Epithelial cell of umbilical artery (primary cell): ENCODE data around the gene GDPGP1. TPM values are rescaled to one million over a fixed set of nuclear protein-coding genes. Genes with fewer than 3 reads are reported as not detected.

Source experiments
- total RNA-seq: library from RNA; depleted of rRNA; stranded (reverse); fragments of >200 nt; gene quantifications from 2 replicates; pipeline ENCODE4 v1.2.3, GENCODE V29; 2014

The GDPGP1 gene, protein sequence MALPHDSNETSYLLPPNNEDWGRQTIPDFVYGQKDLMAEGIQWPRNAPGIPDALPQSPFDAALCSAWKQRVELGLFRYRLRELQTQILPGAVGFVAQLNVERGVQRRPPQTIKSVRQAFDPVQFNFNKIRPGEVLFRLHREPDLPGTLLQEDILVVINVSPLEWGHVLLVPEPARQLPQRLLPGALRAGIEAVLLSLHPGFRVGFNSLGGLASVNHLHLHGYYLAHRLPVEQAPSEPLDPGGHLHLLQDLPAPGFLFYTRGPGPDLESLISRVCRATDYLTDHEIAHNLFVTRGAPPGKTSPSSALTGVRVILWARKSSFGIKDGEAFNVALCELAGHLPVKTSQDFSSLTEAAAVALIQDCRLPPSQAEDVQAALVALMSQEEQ
- total RNA-seq: 7.8 and 8.8 TPM in 2 replicates

DNA sequence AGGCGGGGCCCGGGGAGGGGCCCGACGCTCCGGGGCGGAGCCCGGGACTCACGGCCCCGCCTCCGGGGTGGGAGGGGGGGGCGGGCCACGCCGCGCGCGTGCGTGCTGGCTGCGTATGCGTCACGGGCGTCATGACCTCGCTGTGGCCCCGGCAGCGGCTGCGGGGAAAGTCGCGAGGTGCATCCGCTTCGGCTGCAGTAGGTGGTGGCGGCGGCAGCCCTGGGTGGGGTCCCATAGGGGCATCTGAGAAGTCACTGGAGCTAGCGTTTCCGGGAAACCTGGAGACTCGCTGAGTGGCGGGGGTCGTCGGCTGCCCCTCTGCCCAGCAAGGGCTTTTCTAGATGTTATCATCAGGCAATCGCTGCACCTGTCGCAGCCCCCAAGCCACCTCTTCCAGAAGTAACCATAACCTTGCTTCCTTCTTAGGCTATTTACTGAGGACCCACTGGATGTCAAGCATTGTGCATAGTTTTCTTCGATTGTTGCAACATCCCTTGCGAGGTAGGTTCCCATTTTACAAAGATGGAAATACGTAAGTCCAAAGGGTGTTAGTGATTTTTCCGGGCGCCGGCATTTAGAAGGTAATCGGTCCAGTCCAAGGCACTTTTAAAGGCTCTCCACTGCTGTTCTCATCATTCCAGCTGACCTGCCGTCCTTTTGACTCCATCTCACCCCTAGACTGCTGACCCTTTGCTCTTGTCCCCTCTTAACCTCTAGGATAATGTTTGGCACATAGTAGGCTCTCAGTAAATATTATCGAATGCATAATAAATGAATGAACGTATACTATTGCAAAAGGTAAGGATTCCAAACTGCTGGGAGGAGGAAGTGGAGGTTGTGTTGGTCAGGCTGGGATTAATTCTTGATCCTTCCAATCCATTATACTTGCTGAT lies at the start of gene GDPGP1:
GDPGP1 (plus strand) TSS at position 114 of the 893 bp plus-strand sequence. CDS start 6,700 bp downstream, outside the sequence.

DNA sequence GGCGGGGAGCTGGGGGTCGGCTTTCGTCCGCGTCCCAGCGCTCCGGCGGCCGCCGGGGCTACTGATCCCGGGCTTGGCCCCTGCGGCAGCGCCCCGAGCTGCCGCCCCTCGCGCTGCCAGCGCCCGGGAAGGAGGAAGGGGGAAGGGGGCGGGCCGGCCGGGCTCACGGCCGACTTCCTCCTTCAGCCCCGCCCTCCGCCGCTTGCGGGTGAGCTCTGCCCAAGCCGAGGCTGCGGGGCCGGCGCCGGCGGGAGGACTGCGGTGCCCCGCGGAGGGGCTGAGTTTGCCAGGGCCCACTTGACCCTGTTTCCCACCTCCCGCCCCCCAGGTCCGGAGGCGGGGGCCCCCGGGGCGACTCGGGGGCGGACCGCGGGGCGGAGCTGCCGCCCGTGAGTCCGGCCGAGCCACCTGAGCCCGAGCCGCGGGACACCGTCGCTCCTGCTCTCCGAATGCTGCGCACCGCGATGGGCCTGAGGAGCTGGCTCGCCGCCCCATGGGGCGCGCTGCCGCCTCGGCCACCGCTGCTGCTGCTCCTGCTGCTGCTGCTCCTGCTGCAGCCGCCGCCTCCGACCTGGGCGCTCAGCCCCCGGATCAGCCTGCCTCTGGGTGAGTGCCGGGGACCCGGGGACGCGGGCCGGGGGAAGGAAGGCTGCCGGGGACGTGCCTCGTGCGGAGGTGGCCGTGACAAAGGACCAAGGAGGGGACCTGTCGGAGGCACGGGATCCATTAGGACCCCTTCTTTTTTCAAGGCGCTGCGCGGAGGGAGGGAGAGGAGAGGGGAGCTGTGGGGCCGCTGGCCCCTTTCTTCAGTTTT lies 32.7 kb upstream of the GDPGP1 start, which contains the start of gene SEMA4B:
SEMA4B (plus strand) TSS at position 201 of the 814 bp plus-strand sequence; CDS start at position 450, 249 bp downstream.

DNA sequence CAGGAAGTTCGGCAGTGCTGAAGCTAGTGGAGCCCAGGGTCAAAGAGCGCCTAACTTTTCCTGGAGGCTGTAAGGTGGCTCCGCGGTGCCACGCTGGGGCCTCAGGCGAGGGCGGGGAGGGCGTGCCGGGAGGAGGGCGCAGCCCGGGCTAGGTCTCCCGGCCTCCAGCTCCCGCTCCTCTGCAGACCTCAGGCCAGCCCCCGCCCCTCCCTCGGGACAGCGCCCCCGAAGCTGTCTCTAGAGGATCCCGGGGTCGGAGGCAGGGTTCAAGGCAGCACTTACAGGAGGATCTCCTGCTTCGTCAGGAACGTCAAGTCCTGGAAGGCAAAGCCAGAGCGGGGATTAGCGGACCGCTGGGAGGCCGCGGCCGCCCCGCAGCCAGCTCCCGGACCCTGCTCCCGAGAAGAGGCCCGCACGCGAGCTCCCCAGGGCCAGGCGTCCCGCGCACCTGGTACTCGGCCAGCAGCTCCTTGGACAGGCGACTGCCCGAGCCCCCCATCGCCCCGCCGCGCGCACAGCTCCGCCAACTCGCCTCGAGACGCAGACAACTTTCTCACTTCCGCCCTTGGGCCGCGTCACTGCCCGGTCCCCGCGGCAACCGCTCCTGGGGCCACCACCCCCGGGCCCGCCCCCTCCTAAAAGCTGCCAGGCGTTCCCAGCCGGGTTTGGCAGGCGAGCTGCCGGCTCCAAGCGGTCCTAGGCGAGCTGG lies 468 bp upstream of the GDPGP1 start, which contains the start of gene CIB1:
CIB1 (minus strand) TSS at position 555 of the 709 bp plus-strand sequence; CDS start at position 499, 56 bp downstream.

DNA sequence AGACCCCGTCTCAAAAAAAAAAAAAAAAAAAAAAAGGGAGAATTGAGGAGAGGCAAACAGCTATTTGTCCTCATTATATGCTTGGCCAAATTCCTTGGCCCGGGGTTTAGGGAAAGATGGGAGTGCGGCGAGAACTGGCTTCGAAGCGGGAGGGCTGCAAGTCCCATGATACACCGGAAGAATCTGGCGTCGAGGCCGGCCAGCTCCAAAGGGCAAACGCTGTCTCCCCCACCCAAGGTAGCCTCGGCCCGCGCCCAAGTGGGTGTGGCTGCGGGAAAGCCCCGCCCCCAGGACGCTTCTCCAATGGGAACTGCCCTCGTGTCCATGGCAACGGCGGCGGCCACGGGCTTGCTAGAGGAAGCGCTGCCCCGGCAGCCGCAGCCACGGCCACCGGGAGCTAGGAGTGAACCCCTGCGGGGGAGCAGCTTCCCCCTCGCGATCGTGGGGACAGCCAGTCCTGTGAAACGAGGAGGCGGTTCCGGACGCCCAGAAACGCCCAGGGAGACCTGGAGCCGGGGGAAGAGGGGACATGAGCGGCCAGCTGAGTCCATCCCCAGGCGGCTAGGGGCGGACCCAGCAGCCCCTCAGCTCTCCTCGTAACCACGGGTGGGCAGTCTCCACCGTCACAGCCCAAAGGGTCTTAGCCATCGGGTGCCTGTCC lies 15.3 kb downstream of the GDPGP1 start, which contains the start of gene TTLL13:
TTLL13 (plus strand) TSS at position 354 of the 661 bp plus-strand sequence. CDS start 1,075 bp downstream, outside the sequence.

DNA sequence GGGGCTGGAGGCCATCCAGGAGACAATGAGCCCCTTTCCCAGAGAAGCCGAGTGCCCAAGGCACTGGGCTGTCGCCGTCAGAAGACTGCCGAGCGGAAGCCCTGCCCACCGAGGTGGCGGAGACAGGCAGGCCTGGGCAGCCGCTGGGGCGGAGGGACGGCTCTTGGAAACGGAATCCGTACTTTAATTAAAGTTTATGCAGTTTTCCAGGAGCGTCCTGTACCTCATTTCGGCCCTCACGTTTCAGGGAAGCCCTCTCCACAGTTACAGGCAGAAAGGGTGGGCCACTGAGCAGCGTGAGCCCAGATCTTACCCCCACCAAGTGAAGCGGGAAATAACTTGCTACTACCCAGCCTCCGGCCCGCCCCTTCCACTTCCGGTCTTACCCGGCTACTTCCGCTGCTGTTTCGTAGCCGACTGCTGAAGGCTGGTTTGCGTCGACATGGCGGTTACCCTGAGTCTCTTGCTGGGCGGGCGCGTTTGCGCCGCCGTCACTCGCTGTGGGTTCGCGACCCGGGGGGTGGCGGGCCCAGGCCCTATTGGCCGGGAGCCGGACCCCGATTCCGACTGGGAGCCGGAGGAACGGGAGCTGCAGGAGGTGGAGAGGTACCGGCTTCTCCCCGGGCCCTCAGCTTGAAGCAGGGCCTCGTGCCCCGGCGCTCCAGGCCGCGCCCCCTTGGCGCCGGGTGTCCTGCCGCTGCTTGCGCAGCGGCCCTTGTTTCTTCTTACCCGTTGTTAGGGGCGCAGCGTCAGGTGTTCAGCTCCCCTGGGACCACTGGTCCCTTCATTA lies 31.5 kb downstream of the GDPGP1 start, which contains the start of gene NGRN:
NGRN (plus strand) TSS at position 402 of the 790 bp plus-strand sequence; CDS start at position 443, 41 bp downstream.

Other genes with a start within 250 kb of the GDPGP1 start
- 7.4 and 12.3 TPM in 2 replicates for gene ZNF710, start 232.9 kb upstream of the GDPGP1 start, total RNA-seq
- 65.4 and 130 TPM in 2 replicates for gene IDH2, start 131.7 kb upstream of the GDPGP1 start, total RNA-seq
- 10.5 and 11.0 TPM in 2 replicates for gene SEMA4B, start 32.9 kb upstream of the GDPGP1 start, total RNA-seq
- gene CIB1, start 268 bp upstream of the GDPGP1 start, total RNA-seq: 13.7 and 61.7 TPM in 2 replicates
- gene TTLL13, start 15.3 kb downstream of the GDPGP1 start, total RNA-seq: 0.15 TPM in 1 of 2 replicates, not detected in the other
- gene NGRN, start 31.5 kb downstream of the GDPGP1 start, total RNA-seq: 53.5 and 77.3 TPM in 2 replicates
- gene ZNF774, start 118.1 kb downstream of the GDPGP1 start, total RNA-seq: 0.97 and 3.8 TPM in 2 replicates
- 108 and 176 TPM in 2 replicates for gene IQGAP1, start 154.0 kb downstream of the GDPGP1 start, total RNA-seq